GM23338 (cell line): ENCODE results near the gene NSD2. TPM values are rescaled to one million over a fixed set of nuclear protein-coding genes. Genes with fewer than 3 reads are reported as not detected.

Experiments used
- ATAC-seq: fragments of 200-7000 bp; cut with Tn5 transposase; 3 replicates; pipeline ENCODE4 v1.9.1; 2020
- DNase-seq: peaks from one replicate; pipeline ENCODE4 v3.0.0-alpha.2; 2015; ENCODE audit warnings: low spot score
- H2AFZ ChIP-seq: fragments of 200-600 bp; sonication (generic); 2 replicates; pipeline ENCODE4 v1.8.0; 2016; ENCODE audit warnings: antibody characterized with exemption, mild to moderate bottlenecking, moderate library complexity
- H3F3A ChIP-seq: fragments of 200-600 bp; sonication (generic); replicated peaks from 2 replicates; pipeline ENCODE4 v1.8.0; 2017; ENCODE audit warnings: antibody characterized with exemption, mixed run types, low read depth
- H3K27ac ChIP-seq: fragments of 200-600 bp; sonication (generic); 2 replicates; pipeline ENCODE4 v1.6.1; 2016; ENCODE audit warnings: low read depth
- H3K27me3 ChIP-seq: fragments of 200-600 bp; sonication (generic); 2 replicates; pipeline ENCODE4 v1.8.0; 2016; ENCODE audit warnings: mild to moderate bottlenecking, mixed run types, moderate library complexity; ENCODE audit not compliant: insufficient read depth
- H3K36me3 ChIP-seq: fragments of 200-600 bp; sonication (generic); 2 replicates; pipeline ENCODE4 v1.8.0; 2016; ENCODE audit warnings: mild to moderate bottlenecking; ENCODE audit not compliant: insufficient read depth
- H3K4me1 ChIP-seq: fragments of 200-600 bp; sonication (generic); 2 replicates; pipeline ENCODE4 v1.8.0; 2016; ENCODE audit warnings: mild to moderate bottlenecking, moderate library complexity; ENCODE audit not compliant: insufficient read depth
- H3K4me2 ChIP-seq: fragments of 200-600 bp; sonication (generic); 2 replicates; pipeline ENCODE4 v1.7.1; 2017; ENCODE audit warnings: mixed run types
- H3K4me3 ChIP-seq: fragments of 200-600 bp; sonication (generic); 2 replicates; pipeline ENCODE4 v1.6.1; 2016; ENCODE audit warnings: mixed run types
- H3K79me2 ChIP-seq: fragments of 200-600 bp; sonication (generic); replicated peaks from 2 replicates; pipeline ENCODE4 v1.8.0; 2017; ENCODE audit warnings: mild to moderate bottlenecking; ENCODE audit not compliant: insufficient read depth
- H3K9me2 ChIP-seq: fragments of 200-600 bp; sonication (generic); 2 replicates; pipeline ENCODE4 v1.8.0; 2017; ENCODE audit not compliant: insufficient read depth
- H4K20me1 ChIP-seq: fragments of 200-600 bp; sonication (generic); replicated peaks from 2 replicates; pipeline ENCODE4 v1.8.0; 2017; ENCODE audit warnings: mild to moderate bottlenecking; ENCODE audit not compliant: insufficient read depth
- H3K27ac Mint-ChIP-seq: 2 replicates; pipeline ENCODE4 v1.8.0; 2020; ENCODE audit warnings: inconsistent platforms, mild to moderate bottlenecking, moderate library complexity, mixed read lengths
- H3K27me3 Mint-ChIP-seq: 3 replicates; pipeline ENCODE4 v1.8.0; 2022; ENCODE audit warnings: low read depth, mild to moderate bottlenecking, moderate library complexity, mixed read lengths, inconsistent platforms; ENCODE audit not compliant: insufficient read depth, poor library complexity
- H3K36me3 Mint-ChIP-seq: 3 replicates; pipeline ENCODE4 v1.8.0; 2021; ENCODE audit warnings: low read depth, mild to moderate bottlenecking, inconsistent platforms, moderate library complexity, mixed read lengths
- H3K4me1 Mint-ChIP-seq: 3 replicates; pipeline ENCODE4 v1.8.0; 2020; ENCODE audit warnings: mild to moderate bottlenecking, inconsistent platforms, mixed read lengths
- H3K4me3 Mint-ChIP-seq: 3 replicates; pipeline ENCODE4 v1.8.0; 2021; ENCODE audit warnings: moderate library complexity, mild to moderate bottlenecking, inconsistent platforms, mixed read lengths
- H3K9me3 Mint-ChIP-seq: 3 replicates; pipeline ENCODE4 v1.8.0; 2020; ENCODE audit warnings: moderate library complexity, mild to moderate bottlenecking, inconsistent platforms, mixed read lengths
- CREB1 ChIP-seq: fragments of 250-450 bp; sonication (Bioruptor Pico); IDR thresholded peaks from 2 replicates; pipeline ENCODE4 v1.5.0; 2020; ENCODE audit warnings: low read depth, mild to moderate bottlenecking, moderate library complexity
- ETS1 ChIP-seq: IDR thresholded peaks from 2 replicates; pipeline ENCODE4 v1.6.1; 2016; ENCODE audit warnings: antibody characterized with exemption
- EZH2 ChIP-seq: fragments of 200-600 bp; sonication (generic); IDR thresholded peaks from one replicate; pipeline ENCODE4 v1.8.0; 2017; ENCODE audit warnings: antibody characterized with exemption, mild to moderate bottlenecking, low read depth; ENCODE audit not compliant: unreplicated experiment
- NANOG ChIP-seq: IDR thresholded peaks from 2 replicates; pipeline ENCODE4 v1.6.1; 2016; ENCODE audit warnings: antibody characterized with exemption, borderline replicate concordance
- POLR2AphosphoS5 ChIP-seq: IDR thresholded peaks from 2 replicates; pipeline ENCODE4 v1.6.1; 2016; ENCODE audit warnings: antibody characterized with exemption, low read depth
- STAT1 ChIP-seq: IDR thresholded peaks from one replicate; pipeline ENCODE4 v1.6.1; 2016; ENCODE audit warnings: antibody characterized with exemption; ENCODE audit not compliant: unreplicated experiment
- ZNF114 ChIP-seq: fragments of 250-450 bp; sonication (Bioruptor Pico); IDR thresholded peaks from 2 replicates; pipeline ENCODE4 v1.5.0; 2020; ENCODE audit warnings: mild to moderate bottlenecking, moderate library complexity
- ZNF331 ChIP-seq: fragments of 250-450 bp; sonication (Bioruptor Pico); IDR thresholded peaks from 2 replicates; pipeline ENCODE4 v1.5.0; 2020; ENCODE audit warnings: low read depth, mild to moderate bottlenecking, moderate library complexity
- ZNF462 ChIP-seq: fragments of 250-450 bp; sonication (Bioruptor Pico); IDR thresholded peaks from 2 replicates; pipeline ENCODE4 v1.5.0; 2020; ENCODE audit warnings: mild to moderate bottlenecking, moderate library complexity
- polyA plus RNA-seq: library from polyadenylated mRNA; unstranded; fragments of >200 nt; fragmentation: Nextera tagmentation; extraction: Ambion mirVana; gene quantifications from 2 replicates; pipeline ENCODE4 v1.2.1, GENCODE V29; 2016
- total RNA-seq: library from RNA; depleted of rRNA; stranded (reverse); fragments of >200 nt; shearing (Covaris generic); gene quantifications from 2 replicates; pipeline ENCODE4 v1.2.3, GENCODE V29; 2014

The NSD2 gene
- total and polyA plus RNA-seq, 2 experiments from 2014 or later, result 33.5 to 84.4 TPM

- TF ChIP-seq ZNF462 (CRISPR knock-in tag) (no peak), NANOG (no peak), POLR2AphosphoS5 (no peak)
Measured at GRCh38 chr4:1866189-1866661, 5.0 kb upstream of the NSD2 start (continued).

GRCh38 chr4:1868293-1868692 is 2.9 kb upstream of the NSD2 start:
- Mint-ChIP-seq H3K4me3 (no peak overlapping the region), H3K4me1 (peaks cover 17% of the 10 kb centered on the region), H3K36me3 (peaks cover 2% of the 10 kb centered on the region; the same call in 1 of the 3 replicates), H3K27me3 (peaks cover 68% of the 10 kb centered on the region), H3K9me3 (no peaks in the 10 kb centered on the region), H3K27ac (no peak overlapping the region)
- Histone ChIP-seq H2AFZ (no peak overlapping the region), H3K9me2 (no peaks in the 10 kb centered on the region), H3K79me2 (peaks cover 14% of the 10 kb centered on the region), H3F3A (peaks cover 16% of the 10 kb centered on the region), H4K20me1 (peaks cover 16% of the 10 kb centered on the region), H3K4me1 (peaks cover 16% of the 10 kb centered on the region), H3K27ac (no peak overlapping the region), H3K4me3 (no peak overlapping the region), H3K27me3 (peaks cover 80% of the 10 kb centered on the region), H3K4me2 (no peak overlapping the region), H3K36me3 (no peaks in the 10 kb centered on the region)
- DNase-seq (no peak), ATAC-seq (no peak)
- TF ChIP-seq NANOG (no peak), ZNF331 (CRISPR knock-in tag) (no peak), EZH2 (no peak), CREB1 (no peak), STAT1 (no peak), POLR2AphosphoS5 (no peak), ZNF462 (CRISPR knock-in tag) (no peak), ZNF114 (CRISPR knock-in tag) (no peak), ETS1 (no peak)
